Dermis lymphatic vessel endothelial cell (primary cell): ENCODE data around the gene YWHAG. TPM values are rescaled to one million over a fixed set of nuclear protein-coding genes. Genes with fewer than 3 reads are reported as not detected.

Source experiments
- total RNA-seq: library from RNA; depleted of rRNA; stranded (reverse); fragments of >200 nt; gene quantifications from 2 replicates; pipeline ENCODE4 v1.2.1, GENCODE V29; 2014

Gene YWHAG
- total RNA-seq, result 98.9 and 114 TPM in 2 replicates

DNA sequence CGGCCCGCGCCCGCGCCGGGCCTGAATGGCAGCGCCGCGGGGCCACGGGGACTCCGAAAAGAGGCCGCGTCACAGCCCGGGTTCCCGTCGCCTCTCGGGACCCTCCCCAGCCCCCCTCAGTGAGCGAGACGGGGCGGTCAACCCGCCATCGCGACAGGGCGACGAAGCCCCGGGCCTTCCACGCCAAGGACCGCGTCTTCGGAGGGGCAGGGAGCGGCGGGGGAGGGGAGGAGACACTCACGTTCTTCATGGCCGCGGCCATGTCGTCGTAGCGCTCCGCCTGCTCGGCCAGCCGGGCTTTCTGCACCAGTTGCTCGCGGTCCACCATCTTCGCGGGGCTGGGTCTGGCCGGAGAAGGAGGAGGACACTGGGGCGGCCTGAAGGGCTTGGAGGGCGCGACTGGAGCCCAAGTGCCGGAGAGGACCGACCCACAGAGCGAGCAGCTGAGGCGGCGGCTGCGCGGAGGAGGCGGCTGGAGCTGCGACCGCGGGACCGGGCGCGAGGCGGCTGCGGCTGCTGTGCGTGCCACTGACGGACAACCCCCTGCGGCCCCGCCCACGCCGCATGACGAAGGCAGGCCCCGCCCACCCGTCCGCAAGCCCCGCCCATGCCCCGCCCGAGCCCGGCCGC, at the start of gene YWHAG:
YWHAG (minus strand) TSS at position 511 of the 630 bp plus-strand sequence; CDS start at position 328, 183 bp downstream.

GRCh38 chr7:76302347-76303201, 56.2 kb downstream of the YWHAG start, which contains the start of gene HSPB1:
Gene HSPB1 (plus strand): TSS chr7:76302673. CDS start chr7:76302713, 40 bp downstream.

Other genes starting within 250 kb of the YWHAG start
- 1.7 and 2.8 TPM in 2 replicates for gene SRRM3, start 157.1 kb downstream of the YWHAG start, total RNA-seq
- gene HSPB1, start 56.3 kb downstream of the YWHAG start, total RNA-seq, result 49.3 and 107 TPM in 2 replicates
- 0.09 and 0.54 TPM in 2 replicates for gene SSC4D, start 50.7 kb upstream of the YWHAG start, total RNA-seq
- gene ZP3, start 66.0 kb upstream of the YWHAG start, total RNA-seq, result 1.1 and 2.8 TPM in 2 replicates
- 3.4 and 5.2 TPM in 2 replicates for gene DTX2, start 102.7 kb upstream of the YWHAG start, total RNA-seq
- gene UPK3B, start 151.6 kb upstream of the YWHAG start, total RNA-seq, result 0.11 and 0.17 TPM in 2 replicates
- gene SPDYE16, start 184.3 kb upstream of the YWHAG start, total RNA-seq, result 0.11 TPM in 1 of 2 replicates, not detected in the other